Measurements from ENCODE around the gene DOK1.
A peak's percentile ranks its signal among the peaks of the same experiment; 100 is the strongest.

Gene DOK1

DNA sequence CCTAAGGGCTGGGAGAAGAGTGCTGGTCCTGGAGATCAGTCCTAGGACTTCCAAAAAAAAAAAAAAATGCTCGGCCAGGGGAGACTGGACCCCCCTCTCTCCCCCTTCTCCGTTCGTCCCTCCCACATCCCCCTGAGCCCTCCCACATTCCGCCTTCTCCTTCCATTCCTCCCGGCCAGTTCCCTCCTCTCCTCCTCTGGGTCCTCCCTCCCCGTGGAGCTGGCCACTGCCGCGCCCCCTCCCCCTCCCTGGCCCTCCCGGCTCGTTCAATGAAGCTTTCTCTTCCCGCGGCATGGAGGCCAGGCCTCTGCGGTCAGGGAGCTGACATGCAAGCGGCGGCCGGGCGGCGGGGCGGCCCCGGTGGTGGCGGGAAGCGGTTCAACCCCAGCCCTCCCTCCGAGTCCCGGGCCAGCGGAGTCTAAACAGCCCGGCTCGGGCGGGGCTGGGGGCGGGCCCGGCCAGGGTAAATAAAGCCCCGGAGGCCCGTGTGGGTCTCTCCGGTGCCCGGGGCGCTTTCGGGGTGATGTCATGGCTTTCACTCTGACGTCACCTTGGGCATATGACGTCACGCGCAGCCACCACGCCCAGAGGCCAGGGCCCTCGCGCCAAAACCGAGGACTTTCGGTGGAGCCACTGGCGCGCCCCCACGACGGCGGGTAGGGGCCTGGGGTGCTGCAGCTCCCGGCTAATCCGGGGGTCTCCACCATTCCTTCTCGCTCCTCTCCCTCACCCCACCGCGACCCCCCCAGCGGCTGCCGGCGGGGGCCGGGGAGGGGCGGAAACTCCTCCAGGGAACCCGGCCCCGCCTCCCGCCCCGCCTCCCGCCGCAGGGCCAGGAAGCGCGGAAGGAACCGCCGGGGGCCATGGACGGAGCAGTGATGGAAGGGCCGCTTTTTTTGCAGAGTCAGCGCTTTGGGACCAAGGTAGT is at the start of gene DOK1, which contains the start of gene LOXL3:
Gene DOK1 (plus strand): TSS at position 829 of the 928 bp plus-strand sequence. CDS start 35 bp downstream, at position 864.
Gene LOXL3 (minus strand): TSS at position 51 of the 928 bp plus-strand sequence. CDS start 1,308 bp downstream, outside the sequence.
- DNase-seq (ENCODE audit: low spot score) = peak; percentile 50

DNA sequence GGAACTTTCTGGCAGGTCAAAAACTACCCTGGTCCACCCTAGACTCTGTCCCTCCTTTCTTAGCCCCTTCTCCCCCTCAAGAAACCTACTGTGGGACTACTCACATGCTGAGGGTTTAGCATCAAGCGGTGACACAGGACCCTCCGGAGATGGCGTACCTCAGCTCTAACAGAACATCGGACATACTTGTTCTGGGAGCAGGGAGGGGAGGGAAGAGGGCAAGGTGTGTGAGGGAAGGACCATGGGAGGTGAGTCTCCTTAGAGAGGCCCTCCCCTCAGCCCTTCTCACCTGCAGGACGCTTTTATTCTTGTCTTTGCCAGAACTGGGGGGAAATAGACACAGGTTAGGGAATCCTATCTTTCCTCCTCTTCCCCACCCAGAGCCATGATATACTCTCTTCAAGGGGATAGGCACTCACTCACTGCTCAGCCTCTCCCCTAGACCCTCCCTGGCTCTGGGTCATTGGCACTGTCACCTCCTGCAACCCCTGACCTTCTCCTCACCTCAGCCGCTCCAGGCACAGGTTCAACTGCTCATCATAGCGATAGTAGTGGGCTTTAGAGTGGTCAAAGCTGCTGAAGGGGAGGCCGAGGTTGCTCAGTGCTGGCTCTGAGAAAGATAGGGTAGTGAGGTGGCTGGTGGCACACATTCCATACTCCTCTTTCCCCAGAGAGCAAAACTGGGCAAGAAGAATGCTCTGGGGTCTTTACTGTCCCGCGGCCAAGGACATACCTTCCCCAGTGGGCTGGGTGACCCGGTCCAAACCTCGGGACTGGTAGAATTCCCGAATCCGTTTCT is 48.9 kb upstream of the DOK1 start:
- DNase-seq (ENCODE audit: low spot score) = no peak

DNA sequence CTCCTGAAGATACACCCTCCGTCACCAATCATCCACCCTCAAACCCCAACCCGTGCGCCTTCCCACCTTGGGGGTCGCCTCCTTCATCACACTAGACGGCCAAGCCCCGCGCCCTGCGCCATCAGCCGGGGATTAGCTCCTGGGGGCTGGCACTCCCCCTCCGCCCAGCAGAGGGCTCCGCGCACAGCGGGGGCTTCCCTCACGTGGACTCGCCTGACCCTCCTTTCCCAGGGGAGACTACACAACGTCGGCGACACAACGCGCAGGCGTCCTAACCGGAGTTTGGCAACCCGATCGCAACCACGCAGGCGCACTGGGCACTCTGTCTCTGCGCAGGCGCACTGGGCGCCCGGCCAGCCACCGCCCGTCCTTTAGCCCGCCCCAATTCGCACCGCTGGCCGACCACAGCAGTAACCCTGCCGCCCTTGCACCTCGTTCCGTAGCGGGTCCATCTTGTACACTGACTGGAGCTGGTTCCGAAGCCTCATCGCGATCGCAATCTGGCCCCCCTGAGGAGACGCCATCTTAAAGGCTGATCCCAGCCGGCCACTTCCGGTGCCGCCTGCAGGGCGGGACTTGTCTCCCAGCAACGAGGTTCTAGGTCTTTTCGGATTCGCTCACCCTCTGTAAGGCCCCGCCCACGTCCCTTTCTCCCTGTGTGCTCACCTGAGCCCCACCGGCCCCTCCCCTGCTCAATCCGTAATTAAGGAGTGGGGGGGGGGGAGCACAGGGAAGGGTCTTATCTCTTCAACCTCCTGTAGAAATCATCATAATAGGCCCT is 47.2 kb upstream of the DOK1 start, which contains the start of gene PCGF1:
Gene PCGF1 (minus strand): TSS at position 551 of the 781 bp plus-strand sequence. CDS start 27 bp downstream, at position 524.
- DNase-seq (ENCODE audit: low spot score) = peak; percentile 99

DNA sequence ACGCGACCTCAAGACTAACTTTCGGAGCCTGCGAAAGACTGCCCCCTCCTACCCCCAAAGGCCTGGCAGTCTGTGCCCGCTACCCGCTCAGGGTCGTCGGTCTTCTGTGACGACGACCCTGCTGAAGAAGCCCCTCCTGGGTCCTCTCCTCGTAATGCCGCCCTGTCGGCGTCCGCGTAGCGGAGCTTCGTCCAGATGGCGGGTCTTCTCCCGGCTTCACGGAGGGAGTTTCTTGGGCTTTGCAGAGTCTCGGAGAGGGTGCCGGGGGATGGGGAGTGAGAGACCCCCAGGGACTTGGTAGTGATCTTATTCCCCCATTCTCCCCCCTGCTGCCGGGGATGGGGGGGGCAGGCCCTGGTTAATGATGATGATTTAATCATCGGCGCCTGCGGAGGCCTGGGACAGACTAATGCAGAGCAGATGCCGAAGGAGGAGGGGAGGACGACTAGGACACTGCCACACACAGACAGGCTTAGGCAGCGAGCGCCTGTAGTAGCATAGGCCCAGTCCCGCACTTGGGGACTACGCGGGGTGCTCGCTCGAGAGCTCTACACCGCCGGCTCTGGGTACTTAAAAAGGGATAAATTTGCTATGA is 46.5 kb upstream of the DOK1 start:
- peak; percentile 11 for DNase-seq (ENCODE audit: low spot score)

DNA sequence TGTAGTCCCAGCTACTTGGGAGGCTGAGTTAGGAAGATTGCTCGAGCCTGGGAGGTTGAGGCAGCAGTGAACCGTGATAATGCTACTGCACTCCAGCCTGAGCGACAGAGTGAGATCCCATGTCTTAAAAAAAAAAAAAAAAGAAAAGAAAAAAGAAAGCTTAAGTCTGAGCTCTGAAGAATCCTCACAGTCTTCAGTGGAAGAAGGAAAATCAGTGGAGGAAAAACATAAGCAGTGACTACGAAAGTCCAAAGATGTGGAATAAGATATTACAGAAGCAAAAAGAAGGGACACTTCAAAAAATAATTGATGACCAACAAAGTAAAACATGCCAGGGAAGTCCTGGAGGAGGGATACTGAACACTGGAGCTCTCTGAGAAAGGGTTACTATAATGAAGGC is 44.2 kb upstream of the DOK1 start:
- DNase-seq (ENCODE audit: low spot score) = no peak

DNA sequence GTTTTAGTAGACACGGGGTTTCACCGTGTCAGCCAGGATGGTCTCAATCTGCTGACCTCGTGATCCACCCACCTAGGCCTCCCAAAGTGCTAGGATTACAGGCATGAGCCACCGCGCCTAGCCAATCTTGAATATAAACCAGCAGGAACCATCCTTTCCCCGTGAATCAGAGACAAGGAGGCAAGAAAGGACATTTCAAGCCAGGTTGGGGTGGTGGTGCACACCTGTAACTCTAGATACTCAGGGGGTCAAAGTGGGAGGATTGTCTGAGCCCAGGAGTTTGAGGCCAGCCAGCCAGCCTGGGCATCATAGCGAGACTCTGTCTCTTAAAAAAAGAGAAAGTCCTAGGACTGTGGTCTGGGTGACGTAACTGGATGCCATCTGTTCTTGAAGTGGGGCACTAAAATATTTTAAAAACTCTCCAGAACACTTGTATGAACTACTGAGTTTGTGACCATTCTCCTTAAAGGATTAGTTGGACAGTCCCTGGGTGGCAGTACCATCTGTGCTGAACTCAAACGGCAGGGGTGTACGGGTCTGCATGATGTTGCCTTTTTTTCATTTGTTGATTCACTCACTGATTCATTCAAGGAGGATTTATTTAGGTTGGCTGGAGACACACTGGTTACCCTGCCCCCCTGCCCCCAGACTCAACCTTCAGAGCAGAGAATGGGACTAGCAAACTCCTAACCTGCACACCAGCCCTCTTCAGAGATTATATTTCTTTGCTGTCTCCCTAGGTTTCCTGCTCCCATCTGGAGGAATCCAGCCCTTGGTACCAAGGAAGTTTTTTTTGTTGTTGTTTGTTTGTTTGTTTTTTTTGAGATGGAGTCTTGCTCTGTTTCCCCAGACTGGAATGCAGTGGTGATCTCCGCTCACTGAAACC is 43.2 kb upstream of the DOK1 start:
- DNase-seq (ENCODE audit: low spot score) = no peak

DNA sequence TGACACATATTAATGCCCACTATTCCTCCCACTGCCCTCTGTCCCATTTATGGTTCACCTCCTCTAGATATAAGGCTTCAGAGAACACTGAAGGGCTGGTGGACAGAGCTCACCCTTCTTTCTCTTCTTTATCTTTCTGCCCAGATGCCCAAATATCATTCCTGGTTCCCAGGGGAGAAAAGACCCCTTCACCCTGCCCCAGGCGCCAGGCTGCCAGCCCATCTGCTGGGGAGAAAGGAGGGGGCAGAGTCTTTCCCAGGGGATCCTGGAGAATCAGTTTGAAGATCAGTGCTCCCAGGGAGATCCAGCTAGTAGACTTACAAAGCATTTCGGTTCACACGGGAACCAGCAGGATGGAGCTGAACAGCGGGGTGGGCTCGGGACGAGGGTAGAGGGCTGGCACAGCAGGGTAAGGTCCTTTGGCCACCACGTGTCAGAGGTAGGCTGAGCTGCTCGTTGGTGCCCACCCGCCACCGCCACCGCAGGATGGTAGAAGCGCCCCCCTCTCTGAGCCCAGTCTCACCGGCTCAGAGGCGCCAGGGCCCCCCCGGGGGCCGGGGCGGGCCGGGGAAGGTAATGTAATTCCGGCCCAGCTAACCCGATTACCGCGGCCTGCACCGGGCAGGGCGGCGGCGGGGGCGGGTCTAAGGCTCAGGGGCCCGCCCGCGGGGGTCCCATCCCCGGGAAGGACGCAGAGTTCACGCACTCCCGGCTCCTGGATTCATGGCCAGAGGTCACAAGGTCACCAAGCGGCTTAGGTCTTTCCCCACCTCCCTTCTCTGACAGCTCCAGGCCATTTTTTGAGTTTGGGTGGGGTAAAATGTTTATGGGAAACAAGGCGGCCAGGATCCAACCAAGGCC is 41.5 kb upstream of the DOK1 start:
- no peak for DNase-seq (ENCODE audit: low spot score)

DNA sequence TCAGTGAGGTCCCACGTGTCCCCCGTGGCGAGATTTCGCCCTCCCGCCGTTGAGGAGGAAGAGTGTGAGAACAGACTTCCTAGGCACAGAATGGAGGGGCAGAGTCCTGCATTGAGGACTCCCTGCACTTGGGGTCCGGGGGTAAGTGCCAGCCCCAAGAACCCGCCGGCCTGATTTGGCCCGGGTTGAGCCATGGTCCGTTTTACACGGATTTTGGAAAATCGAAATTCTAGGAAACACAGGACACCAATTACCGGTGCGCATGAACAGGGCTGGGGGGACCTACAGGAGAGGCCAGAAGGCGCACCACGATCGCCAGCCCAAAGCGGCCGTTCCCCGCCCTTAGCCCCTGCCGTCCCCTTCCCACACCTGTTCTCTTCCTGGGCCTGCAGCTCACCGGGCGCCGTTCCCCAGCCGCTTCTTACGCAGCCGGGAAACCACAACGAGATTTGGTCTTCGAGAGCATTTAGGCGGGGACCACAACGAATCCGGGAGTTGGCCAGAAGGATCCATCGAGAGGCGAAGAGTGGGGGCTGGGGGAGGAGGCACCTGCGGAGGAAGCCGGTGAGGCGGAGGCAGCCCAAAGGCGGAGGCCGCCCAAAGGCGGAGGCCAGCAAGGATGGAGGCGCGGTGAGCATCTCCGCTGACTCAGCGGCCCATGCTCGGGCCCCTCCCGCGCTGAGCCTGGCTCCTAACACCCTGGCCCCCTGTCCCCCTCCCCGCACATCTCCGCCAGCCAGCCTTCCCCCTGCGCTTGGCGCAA is 40.7 kb upstream of the DOK1 start:
- no peak for DNase-seq (ENCODE audit: low spot score)

DNA sequence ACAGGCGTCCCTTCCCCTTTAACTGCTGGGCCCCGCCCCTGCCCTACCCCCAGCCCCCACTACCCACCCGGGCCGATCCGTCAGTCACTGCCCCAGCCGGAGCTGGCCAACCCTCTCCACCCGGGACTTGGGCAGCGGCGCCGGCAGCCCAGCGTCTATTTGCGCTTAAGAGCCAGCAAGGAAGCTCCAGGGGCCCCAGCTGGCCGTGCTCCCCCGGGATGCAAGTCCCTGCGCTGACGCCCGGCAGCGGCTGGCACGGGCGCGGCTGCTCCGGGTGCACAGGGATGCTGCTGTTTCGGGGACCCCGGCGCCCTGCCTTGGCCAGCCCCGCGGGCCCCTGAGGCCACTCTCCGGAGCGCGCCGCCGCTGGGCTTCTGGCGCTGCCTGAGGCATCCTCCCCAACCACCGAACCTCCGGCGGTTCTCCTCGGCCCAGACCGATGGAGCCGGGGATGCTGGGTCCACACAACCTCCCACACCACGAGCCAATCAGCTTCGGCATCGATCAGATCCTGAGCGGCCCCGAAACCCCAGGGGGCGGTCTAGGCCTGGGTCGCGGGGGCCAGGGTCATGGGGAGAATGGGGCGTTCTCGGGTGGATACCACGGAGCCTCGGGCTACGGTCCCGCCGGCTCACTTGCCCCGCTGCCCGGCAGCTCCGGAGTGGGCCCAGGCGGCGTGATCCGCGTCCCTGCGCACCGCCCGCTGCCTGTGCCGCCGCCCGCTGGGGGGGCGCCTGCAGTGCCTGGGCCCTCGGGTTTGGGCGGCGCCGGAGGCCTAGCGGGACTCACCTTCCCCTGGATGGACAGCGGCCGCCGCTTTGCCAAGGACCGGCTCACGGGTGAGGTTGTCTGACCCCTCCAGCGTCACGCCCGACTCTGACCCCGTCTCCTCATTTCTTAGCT is 39.9 kb upstream of the DOK1 start, which contains the start of gene TLX2:
Gene TLX2 (plus strand): TSS at position 83 of the 903 bp plus-strand sequence. CDS start 357 bp downstream, at position 440.
- DNase-seq (ENCODE audit: low spot score) = no peak

DNA sequence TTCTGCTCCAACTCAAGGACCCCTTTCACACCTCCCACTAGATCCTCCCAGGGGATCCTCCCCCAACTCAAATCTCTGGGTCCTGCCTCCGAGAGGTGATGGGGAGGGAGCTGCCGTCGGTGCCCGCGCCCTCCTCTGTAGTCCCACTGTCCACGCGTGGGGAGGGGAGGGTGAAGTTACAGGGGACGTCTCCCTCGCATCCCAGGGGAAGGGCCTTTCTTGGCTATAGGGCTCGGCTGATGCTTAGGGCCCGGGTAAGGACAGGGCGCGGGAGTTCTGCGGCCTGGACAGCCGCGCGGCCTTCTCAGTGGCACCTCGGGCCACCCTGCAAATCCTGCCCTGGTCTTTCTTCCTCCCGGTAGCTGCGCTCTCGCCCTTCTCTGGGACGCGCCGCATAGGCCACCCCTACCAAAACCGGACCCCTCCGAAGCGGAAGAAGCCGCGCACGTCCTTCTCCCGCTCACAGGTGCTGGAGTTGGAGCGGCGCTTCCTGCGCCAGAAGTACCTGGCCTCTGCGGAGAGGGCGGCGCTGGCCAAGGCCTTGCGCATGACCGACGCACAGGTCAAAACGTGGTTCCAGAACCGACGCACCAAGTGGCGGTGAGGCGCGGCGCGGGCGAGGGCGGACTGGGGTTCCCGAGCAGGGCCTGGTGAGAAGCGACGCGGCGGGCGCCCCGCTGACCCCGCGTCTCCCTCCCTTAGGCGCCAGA is 39.1 kb upstream of the DOK1 start:
- DNase-seq (ENCODE audit: low spot score) = no peak

DNA sequence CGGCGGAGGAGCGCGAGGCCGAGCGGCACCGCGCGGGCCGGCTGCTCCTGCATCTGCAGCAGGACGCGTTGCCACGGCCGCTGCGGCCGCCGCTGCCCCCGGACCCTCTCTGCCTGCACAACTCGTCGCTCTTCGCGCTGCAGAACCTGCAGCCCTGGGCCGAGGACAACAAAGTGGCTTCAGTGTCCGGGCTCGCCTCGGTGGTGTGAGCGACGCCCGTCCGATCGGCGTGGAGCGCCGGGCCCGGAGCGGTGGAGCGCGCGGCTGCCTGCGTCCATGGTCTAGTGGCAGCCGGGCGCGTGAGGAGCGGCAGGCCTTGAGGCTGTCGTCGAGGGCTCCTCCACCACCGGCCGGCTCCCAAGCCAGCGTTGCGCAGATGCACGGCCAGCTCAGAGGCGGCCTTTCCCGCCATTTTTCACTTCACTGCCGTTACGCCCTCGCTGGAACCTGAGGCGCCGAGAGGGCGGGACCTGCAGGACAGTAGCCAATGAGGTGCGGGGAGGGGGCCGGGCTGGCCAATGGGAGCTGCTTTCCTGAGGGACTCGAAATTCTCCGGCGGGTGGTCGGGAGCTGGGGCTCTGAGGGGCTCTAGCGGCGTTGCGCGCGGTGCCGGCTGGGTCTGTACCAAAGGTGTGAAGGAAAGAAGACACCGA is 38.4 kb upstream of the DOK1 start:
- no peak for DNase-seq (ENCODE audit: low spot score)

DNA sequence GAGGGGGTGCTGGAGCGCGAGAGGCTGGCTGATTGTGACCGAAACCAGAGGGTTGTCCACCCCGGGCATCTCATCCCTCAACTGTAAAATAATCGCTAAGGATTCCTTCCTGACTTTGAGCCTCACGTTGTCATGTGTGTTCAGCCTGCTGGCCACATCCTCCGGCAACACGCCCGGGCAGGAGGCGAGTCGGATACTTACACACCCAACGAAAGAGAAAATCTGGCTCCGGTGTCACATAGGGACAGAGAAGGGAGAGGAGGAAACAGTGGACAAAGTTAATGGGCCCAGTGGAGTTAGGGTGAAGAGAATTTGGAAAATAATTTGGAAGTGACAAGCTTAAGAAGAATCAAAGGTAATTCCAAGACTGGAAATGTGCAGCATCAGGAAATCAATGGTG is 37.9 kb upstream of the DOK1 start:
- no peak for DNase-seq (ENCODE audit: low spot score)

DNA sequence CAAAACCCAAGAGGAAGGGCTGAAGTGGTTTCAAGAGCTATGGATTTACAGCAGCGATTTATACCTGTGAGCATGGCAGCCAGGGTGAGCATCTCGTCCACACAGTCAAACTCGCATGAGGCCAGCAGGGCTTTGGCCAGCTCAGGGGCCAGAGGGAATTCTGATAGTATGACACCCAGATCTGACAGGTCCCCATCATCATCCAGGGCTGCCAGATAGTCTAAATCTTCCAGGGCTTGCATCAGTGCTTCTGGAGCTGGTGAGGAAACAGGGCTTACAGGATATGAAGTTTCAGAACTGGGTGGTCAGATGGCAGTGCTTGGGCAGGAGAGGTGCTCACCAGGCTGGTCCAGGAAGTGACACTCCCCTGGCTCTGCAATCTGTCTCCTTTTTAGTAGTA is 32.0 kb upstream of the DOK1 start:
- DNase-seq (ENCODE audit: low spot score) = no peak

DNA sequence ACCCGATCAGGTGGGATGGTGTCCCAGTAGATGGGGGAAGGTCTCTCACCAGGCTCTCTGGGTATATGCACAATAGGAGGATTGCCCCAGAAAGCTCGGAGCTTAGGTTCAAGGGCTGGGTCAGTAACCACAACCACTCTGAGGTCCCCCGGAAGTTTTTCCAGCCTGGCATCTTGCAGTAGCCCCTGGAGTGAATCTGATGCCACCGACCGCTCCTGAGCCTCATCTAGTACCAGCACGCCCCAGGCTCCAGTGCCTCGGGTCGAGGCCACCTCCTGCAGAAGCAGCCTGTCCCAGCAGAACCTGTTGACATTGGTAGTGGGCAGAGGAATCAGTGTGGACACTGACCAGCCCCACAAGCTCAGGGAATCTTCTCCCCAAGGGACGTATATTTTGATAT is 30.5 kb upstream of the DOK1 start:
- no peak for DNase-seq (ENCODE audit: low spot score)

DNA sequence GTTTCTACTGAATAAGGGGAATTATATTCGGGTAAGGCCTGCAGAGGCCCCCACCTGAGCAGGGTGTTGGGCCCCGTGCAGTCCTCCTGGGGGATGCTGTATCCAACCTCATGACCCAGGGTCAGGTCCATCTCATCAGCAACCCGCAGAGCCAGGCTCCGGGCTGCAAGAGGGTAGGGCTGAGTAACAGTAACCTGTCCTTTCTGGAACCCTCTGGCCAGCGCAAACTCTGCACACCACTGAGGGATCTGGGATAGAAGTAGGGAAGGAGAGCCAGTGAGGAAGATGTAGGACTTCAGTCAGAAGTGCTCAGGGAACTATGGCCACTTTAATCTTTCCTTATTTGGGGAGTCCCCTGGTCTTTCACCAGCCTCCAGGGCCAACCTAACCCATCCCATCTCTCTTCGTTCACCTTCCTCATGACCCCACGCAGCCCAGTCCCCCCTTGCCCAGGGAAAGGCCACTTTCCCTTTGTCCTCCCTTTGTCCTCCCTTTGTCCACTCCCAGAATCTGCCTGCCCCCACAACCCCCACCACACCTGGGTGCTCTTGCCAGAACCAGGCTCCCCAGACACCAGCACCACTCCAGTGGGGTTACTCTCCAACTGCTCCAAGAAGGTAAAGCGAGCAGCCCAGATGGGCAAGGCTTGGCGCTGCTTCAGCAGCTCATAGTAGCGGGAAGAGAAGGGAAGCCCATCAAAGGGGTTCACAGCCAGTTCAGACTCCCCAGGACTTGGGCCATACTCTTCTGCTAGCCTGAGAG is 29.4 kb upstream of the DOK1 start:
- DNase-seq (ENCODE audit: low spot score) = no peak

Measured in pons (tissue), 1 donor.